Fibroblast of peridontal ligament (primary cell): ENCODE data around the gene PBX2.
"Not testable (repeated sequence)": the region's sequence is repeated elsewhere in the genome, so short reads cannot be mapped to it uniquely, and the experiment has no call there.

Experiments used
- DNase-seq: peaks from one replicate; pipeline ENCODE4 v3.0.0-alpha.2; 2010; ENCODE audit errors: extremely low read depth

The PBX2 gene

DNA sequence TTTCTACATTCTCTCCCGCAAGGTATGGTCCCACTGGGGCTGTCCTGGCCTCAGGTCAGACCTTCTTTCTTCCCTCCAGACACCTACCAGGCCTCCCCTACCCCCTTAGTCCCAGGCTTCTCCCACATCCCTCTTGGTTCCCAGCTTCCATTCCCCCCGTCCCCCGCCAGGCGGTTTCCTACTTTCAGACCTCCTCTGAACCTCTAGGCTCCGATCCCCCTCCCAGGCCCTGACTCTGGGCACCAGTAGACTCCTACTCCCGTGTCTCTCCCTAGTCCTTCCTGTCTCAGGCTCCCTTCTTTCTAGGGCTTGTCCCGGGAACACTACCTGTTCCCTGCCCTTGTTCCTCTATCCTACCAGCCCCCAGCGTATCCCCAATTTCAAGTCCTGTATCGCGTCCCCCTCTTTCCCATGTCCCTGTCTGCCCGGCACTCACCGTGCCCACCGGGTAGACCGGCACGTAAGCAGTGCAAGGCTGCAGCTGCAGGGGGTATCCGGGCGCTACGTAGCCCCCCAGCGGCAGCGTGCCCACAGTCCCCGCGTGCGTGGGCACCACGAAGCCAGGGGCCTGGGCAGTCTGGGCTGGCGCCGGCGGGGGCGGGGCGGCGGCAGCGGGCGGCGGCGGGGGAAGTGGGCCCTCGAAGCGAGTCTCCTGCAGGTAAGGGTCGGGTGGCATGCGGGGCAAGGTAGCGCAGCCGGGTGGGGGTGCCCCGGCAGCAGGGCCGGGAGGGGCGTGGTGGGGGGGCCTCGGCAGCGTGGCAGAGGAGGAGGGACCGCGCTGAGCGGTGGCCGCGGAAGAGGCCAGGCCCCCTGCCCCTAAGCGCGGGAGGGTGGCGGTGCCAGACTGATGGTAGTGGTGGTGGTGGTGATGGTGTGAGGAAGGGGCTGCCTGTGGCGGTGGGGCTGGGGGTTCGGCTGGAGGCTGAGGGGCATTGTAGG is 39.8 kb downstream of the PBX2 start:
- no peak for DNase-seq

DNA sequence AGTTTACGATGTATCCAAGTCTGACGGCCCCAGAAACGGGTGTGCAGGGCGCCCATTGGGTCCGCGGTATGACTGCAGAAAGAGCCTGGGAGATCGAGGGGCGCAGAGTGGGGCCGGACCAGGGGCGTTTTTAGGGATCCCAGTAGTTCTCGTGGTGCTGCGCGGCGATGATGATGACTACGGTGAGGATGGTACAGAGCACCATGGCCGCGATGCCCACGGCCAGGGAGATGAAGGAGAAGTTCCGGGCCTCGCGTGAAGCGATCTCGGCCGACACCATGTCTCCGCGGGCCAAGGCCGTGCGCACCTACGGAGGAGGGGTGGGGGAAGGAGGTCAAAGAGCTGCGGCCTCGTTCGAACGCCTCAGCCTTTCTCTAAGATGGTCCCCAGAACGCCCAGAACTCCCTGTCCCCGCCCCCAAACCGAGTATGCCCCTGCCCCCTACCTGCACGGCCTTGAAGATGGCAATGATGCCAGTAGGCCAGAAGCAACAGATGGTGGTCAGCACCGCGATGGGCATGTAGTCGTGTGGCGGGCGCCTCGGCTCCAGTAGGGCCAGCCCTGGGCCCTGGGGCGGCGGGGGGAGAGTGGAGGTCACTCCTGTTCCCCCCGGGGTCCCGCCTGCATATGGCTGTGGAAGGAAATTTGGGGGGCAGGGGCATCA is 40.8 kb downstream of the PBX2 start:
- DNase-seq = no peak

DNA sequence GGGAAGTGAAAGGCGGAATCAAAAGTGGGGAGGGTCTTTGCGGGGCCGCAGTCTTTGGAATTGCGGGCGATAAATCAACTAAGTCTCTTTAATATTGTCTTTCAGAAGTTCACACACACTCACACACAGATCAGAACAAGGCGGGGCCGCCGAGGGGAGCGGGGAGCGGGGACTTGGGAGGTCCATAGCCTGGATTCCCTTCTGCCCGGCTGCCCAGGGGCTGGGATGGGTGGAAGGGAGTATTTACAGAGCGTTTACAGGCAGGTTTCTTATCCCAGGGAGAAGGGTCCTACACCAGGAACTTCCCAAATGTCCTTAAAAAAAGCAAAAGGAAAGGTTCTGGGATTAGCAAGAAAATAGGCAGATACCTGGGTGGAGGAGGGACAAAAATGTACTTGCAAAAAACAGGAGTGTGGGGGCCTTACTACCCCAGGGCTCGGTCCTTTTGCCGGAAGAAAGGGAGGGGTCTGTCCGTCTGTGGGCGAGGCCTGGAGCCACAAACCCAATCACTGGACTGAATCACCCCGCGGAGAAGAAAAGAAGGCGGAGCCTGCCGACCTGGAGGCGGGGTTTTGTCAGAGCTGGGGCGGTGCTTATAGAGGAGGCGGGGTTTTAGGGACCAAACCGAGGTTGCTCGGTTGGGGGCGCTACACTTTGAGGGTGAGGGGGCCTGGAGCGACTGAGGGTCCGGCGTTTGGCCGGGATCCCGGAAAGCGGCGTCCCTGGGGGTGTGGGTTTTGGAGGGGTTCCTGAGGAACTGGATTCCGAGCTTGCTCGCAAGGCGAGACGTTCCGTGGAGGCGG is 41.5 kb downstream of the PBX2 start:
- DNase-seq = no peak

DNA sequence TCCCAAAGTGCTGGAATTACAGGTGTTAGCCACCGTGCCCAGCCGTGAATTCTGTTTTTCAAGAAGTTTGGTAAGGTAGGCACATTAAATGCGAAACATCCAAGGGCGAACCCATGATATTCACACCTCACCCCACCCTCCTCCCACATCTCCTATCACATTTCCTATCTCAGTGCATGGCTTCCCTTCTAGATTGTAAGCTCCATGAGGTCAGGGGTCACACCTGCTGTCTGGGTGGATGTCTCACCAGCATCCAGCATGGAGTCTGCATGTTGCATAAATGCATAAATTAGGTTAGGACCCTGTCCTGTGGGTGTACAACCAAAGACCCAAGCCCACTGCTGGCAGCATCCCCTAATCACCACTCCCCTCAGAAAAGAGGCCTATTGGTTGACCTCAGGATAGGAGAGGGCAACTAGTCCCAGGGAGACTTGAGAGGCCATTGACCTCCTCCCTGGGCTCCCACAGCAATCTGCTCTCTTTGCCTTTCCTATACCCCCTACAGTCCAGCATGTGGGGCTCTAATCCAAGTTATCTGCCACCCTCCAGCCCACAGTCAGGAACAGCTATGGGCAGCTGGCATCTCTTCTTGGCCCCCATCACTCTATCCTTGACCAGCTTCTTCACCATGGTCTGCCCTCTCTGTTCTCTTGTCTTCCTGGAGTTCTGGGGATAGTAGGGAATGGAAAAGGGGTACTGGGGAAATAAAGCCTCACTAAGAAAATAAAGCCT is 42.4 kb downstream of the PBX2 start:
- no peak for DNase-seq

DNA sequence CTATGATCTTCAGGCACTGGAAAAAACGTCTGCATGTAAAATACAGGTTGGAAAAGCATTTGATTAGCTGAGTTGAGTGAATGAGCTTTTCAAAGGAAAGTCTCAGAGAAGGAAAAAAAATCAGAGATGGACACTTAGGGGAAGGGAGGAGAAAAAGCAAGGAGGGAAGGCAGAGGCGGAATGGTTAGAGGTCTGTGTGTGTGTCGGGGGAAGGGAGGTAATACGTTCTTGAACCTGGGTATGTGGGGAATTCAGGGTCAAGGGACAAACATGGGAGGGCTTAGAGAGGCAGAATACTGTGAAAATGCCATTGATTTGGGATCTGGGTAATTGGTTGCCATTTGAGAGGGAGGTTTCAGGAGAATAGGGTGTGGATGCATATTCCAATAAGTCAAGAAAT is 43.3 kb downstream of the PBX2 start:
- DNase-seq = no peak

DNA sequence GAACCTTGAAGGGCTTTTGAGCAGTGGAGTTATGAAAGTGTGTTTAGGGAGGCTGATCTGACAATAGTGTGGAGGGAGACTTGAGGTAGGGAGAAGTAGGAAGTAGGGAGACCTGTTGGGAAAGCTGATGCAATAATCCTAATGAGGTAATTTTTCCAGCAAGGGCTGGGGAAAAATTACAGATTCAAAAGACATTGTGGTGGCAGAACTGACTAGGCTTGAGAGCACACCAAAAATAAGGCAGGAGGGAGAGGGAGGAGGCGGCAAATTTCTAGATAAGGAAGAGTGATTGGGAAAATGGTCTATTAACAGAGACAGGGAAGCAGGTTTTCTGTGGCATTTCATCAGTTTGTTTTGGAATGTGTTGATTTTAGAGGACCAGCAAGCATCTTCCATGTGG is 43.7 kb downstream of the PBX2 start:
- DNase-seq = no peak

DNA sequence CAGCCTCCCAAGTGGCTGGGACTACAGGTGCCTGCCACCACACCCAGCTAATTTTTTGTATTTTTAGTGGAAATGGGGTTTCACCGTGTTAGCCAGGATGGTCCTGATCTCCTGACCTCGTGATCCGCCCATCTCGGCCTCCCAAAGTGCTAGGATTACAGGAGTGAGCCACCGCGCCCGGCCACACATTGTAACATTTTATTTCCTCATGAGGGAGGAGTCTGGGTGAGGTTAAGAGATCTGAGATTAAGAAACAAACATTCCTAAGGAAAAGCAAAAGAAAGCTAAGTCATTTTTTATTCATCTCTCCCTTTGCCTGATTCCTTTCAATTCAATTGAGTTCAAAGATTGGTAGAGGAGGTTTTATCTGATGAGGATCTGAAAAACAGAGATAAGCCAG is 45.8 kb downstream of the PBX2 start:
- not testable (repeated sequence) for DNase-seq

DNA sequence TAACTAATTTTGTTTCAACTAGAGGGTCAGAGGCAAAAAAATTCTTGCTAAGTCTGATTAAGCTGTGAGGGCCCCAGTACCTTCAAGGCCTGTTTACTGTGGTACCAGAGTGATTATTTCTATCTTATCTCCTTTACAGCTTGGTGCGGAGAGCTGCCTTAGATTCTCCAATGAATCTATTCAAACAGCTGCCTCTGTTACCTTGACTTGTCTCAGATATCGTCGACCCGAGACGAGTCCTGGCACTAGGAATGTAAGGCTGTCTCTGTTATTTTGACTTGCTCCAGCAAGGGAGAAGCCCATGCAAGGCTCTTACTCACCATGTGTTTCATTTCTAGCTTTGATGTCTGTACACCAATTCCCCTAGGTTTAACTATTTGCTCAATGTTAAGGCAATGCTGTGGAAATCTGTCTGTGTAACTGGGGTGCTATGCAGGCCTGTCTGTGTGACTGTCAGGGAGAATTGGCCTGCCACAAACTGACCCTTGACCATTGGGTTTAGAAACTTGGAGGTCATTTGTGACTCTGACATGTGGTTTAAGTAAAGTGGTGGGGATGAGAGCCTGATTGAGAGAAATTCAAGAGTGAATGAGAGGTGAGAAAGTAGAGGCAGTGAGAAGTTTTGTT is 49.5 kb downstream of the PBX2 start:
- peak; percentile 31 for DNase-seq

DNA sequence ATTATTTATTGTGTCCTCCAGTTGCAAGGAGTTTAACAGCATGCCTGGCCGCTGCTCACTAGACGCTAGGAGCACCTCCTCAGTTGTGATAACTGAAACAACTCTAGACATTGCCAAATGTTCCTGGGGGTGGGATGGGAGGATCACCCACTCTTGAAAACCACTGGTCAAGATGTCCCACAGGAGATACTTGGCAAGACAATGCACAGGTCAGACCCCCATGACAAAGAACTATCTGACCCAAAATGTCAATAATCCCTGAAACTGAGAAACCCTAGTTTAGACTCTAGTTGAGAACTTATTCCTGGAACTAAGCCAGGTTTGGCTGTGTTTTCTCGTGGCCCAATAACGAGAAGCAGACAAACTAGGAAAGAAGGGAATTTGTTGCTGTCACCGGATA is 50.4 kb downstream of the PBX2 start:
- peak; percentile 25 for DNase-seq

DNA sequence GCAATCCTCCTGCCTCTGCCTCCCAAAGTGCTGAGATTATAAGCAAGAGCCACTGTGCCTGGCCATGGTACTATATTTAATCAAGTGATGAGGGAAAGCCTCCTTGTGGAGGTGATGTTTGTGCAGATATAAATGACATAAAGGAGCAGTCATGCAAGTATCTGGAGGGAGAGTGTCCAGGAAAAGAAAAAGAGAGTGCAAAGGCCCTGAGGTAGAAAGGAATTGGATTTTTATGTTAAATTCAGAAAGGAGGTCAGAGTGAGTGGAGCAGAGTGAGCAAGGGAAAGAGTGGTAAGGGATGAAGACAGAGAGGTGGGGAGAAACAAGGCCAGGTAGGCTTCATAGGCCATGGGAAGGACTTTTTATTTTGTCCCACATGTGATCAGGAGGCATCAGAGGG is 52.5 kb downstream of the PBX2 start:
- DNase-seq = no peak
